ENCODE data around the gene SLC2A10.

Gene SLC2A10

GRCh38 chr20:46771195-46771588, 61.7 kb downstream of the SLC2A10 start:
- no peak for DNase-seq

GRCh38 chr20:46772901-46773300, 63.5 kb downstream of the SLC2A10 start:
- DNase-seq, result no peak

GRCh38 chr20:46773680-46774079, 64.2 kb downstream of the SLC2A10 start:
- DNase-seq, result no peak

GRCh38 chr20:46774236-46774635, 64.8 kb downstream of the SLC2A10 start:
- DNase-seq, result no peak

- no peak for DNase-seq
Measured at GRCh38 chr20:46774943-46775560, 65.6 kb downstream of the SLC2A10 start.

- no peak for DNase-seq
Measured at GRCh38 chr20:46775806-46776205, 66.4 kb downstream of the SLC2A10 start.

GRCh38 chr20:46777331-46777730, 67.9 kb downstream of the SLC2A10 start:
- DNase-seq, result no peak

- DNase-seq, result no peak
Measured at GRCh38 chr20:46779831-46780230, 70.4 kb downstream of the SLC2A10 start.

- DNase-seq, result no peak
Measured at GRCh38 chr20:46784436-46785127, 75.1 kb downstream of the SLC2A10 start.
